Measurements from ENCODE around the gene HOXA1. TPM values are rescaled to one million over a fixed set of nuclear protein-coding genes. Genes with fewer than 3 reads are reported as not detected.
A peak's percentile ranks its signal among the peaks of the same experiment; 100 is the strongest.

The HOXA1 gene
- total and polyA plus RNA-seq, 2 of the 8 experiments (the other 6 are each of a cell fraction or from before 2014, with no cell fraction given), result not detected

GRCh38 chr7:27097686-27098577 lies 2.1 kb upstream of the HOXA1 start:
- no peaks in the 10 kb centered on the region for H3K9me3 ChIP-seq (ENCODE audit: insufficient read depth in 2 of 2, low read depth in 1 of 2, low read length in 1 of 2)
- 5% methylated on average over 32 of the region's 35 CpGs; no CpG with 5 or more reads in 1 of the 2 experiments for WGBS, 2 experiments (ENCODE audit: extremely low coverage in 1 of 2, insufficient coverage in 1 of 2, insufficient read length in 1 of 2, insufficient replicate concordance in 2 of 2, low coverage in 1 of 2, low lambda C conversion rate in 2 of 2, missing lambda C conversion rate in 1 of 2)
- H4K91ac ChIP-seq (replicated peaks; ENCODE audit: insufficient read length, low read length), result no peak overlapping the region
- no peak overlapping the region for H4K5ac ChIP-seq (ENCODE audit: insufficient read length, low read depth, low read length)
- no peak overlapping the region for H3K18ac ChIP-seq (ENCODE audit: extremely low read depth, low read length)
- no peaks in the 10 kb centered on the region for H3K79me2 ChIP-seq (ENCODE audit: control insufficient read depth in 1 of 2, insufficient read depth in 2 of 2, low read length in 2 of 2)
- ChIA-PET POLR2A (ENCODE audit: partially characterized antibody) (interaction anchor here (1.2 kb wide), 1 partner anchor 11 kb away, joined by 3 read pairs; no protein-coding TSS in a partner anchor), CTCF (ENCODE audit: partially characterized antibody) (interaction anchor here (0.5 to 12.1 kb wide), 13 partner anchors 10 to 246 kb away, joined by 3 to 123 read pairs (median 3); partner anchors contain the start of genes HOXA3, HOXA5 and HOXA6)
- H3K36me3 ChIP-seq (ENCODE audit: control insufficient read depth in 2 of 4, insufficient read depth in 4 of 4, low read length in 3 of 4), result peaks cover 0 to 6% (median 0%) of the 10 kb centered on the region in 4 experiments; a peak in 1 of 8 replicates
- H3K79me1 ChIP-seq (ENCODE audit: low read depth, low read length), result no peaks in the 10 kb centered on the region
- H3K56ac ChIP-seq (replicated peaks; ENCODE audit: insufficient read length, low read depth, low read length), result no peak overlapping the region
- no peak overlapping the region for H3K4ac ChIP-seq (replicated peaks; ENCODE audit: insufficient read length, low read depth, low read length)
- H2BK5ac ChIP-seq (ENCODE audit: low read depth, low read length), result no peak overlapping the region; the same call in 1 of the 2 replicates
- no peak for FAIRE-seq
- H3K4me1 ChIP-seq (replicated peaks in 1 of 4; ENCODE audit: control insufficient read depth in 3 of 4, insufficient read depth in 4 of 4, low read length in 3 of 4), result peaks cover 0 to 19% (median 13%) of the 10 kb centered on the region in 4 experiments; a peak in 6 of 7 replicates
- H2BK120ac ChIP-seq (replicated peaks; ENCODE audit: low read depth, low read length), result no peak overlapping the region
- H3K23me2 ChIP-seq (ENCODE audit: low read depth, low read length), result peaks cover 6% of the 10 kb centered on the region; the same call in 1 of the 2 replicates
- peak overlapping the region; percentile 1 to 17; a peak in 2 of 4 replicates for H3K4me2 ChIP-seq (ENCODE audit: insufficient read depth in 1 of 2, low read depth in 2 of 2, low read length in 2 of 2)
- H2BK12ac ChIP-seq (ENCODE audit: low read depth, low read length), result no peak overlapping the region
- DNase-seq (ENCODE audit: low read depth in 1 of 2, low spot score in 2 of 2), result peak in 1 of 2 experiments; percentile 72
- no peak overlapping the region for H2BK15ac ChIP-seq (ENCODE audit: low read length)
- H3K4me3 ChIP-seq (ENCODE audit: extremely low read depth in 1 of 4, insufficient read depth in 2 of 4, low read depth in 3 of 4, low read length in 4 of 4), result no peak overlapping the region
- H2AK5ac ChIP-seq (ENCODE audit: low read depth, low read length), result no peak overlapping the region
- H3K27ac ChIP-seq (ENCODE audit: low read depth, low read length), result no peak overlapping the region
- H3K14ac ChIP-seq (ENCODE audit: insufficient read length), result no peak overlapping the region
- H4K8ac ChIP-seq (ENCODE audit: extremely low read depth, insufficient read depth, low read length), result no peak overlapping the region; the same call in 1 of the 2 replicates
- no peak overlapping the region for H3K9ac ChIP-seq (replicated peaks in 1 of 4; ENCODE audit: extremely low read depth in 1 of 4, low read depth in 3 of 4, low read length in 3 of 4)
- H3K27me3 ChIP-seq (replicated peaks in 1 of 4; ENCODE audit: control insufficient read depth in 3 of 4, extremely low read depth in 1 of 4, insufficient read depth in 3 of 4, low read length in 3 of 4), result peaks cover 93 to 100% (median 99%) of the 10 kb centered on the region in 4 experiments
- H2AFZ ChIP-seq (ENCODE audit: low read length), result no peak overlapping the region
- H3K23ac ChIP-seq (ENCODE audit: insufficient read length), result no peak overlapping the region
- H2BK20ac ChIP-seq (ENCODE audit: low read length), result no peak overlapping the region
- H4K20me1 ChIP-seq (replicated peaks in 1 of 2; ENCODE audit: control insufficient read depth in 1 of 2, insufficient read depth in 2 of 2, low read length in 2 of 2), result peaks cover 22 to 39% of the 10 kb centered on the region in 2 experiments
- TF ChIP-seq TCF12 (IDR thresholded peaks at IDR 0.05; ENCODE audit: low read depth, low read length) (no peak), HDAC2 (IDR thresholded peaks at IDR 0.05; ENCODE audit: borderline replicate concordance in 1 of 2, low read depth in 2 of 2, low read length in 2 of 2) (no peak), ZNF274 (IDR thresholded peaks at IDR 0.05; ENCODE audit: borderline replicate concordance, extremely low read depth, low read length) (no peak), TBP (IDR thresholded peaks at IDR 0.05; ENCODE audit: low read depth, low read length) (no peak), KDM1A (IDR thresholded peaks at IDR 0.05; ENCODE audit: borderline replicate concordance, low read length) (no peak), POU5F1 (IDR thresholded peaks at IDR 0.05; ENCODE audit: low read depth, low read length) (no peak), SP4 (IDR thresholded peaks at IDR 0.05; ENCODE audit: low read length) (no peak), SUZ12 (IDR thresholded peaks at IDR 0.05; ENCODE audit: low read length) (peak; percentile 96), CHD1 (IDR thresholded peaks at IDR 0.05; ENCODE audit: low read depth, low read length) (no peak), RAD21 (IDR thresholded peaks at IDR 0.05 in 1 of 2, conservative IDR thresholded peaks at IDR 0.05 in 1 of 2; ENCODE audit: low read depth in 2 of 2, low read length in 2 of 2) (peak; percentile 21 to 43; a peak in 3 of 4 replicates), EZH2 (IDR thresholded peaks at IDR 0.05; ENCODE audit: low read depth, low read length, severe bottlenecking) (peak; percentile 95)
